Ectodermal cell (in vitro differentiated cells): Measurements from ENCODE around the gene PPP3CA.
"Not testable (repeated sequence)": the region's sequence is repeated elsewhere in the genome, so short reads cannot be mapped to it uniquely, and the experiment has no call there.

Experiments
- H3K27ac ChIP-seq: 2 replicates; pipeline ENCODE4 v1.7.0; 2013; ENCODE audit warnings: mild to moderate bottlenecking, low read depth, low read length; ENCODE audit not compliant: insufficient read depth, poor library complexity, severe bottlenecking
- H3K27me3 ChIP-seq: 2 replicates; pipeline ENCODE4 v1.7.0; 2013; ENCODE audit warnings: mild to moderate bottlenecking, low read length; ENCODE audit not compliant: insufficient read depth, control insufficient read depth, poor library complexity, severe bottlenecking
- H3K36me3 ChIP-seq: one replicate; pipeline ENCODE4 v1.7.0; 2013; ENCODE audit warnings: low read length; ENCODE audit not compliant: control insufficient read depth, insufficient read depth
- H3K4me1 ChIP-seq: one replicate; pipeline ENCODE4 v1.7.0; 2013; ENCODE audit warnings: low read length; ENCODE audit not compliant: control insufficient read depth, insufficient read depth
- H3K4me3 ChIP-seq: 2 replicates; pipeline ENCODE4 v1.7.0; 2013; ENCODE audit warnings: low read depth, low read length, control low read depth; ENCODE audit not compliant: insufficient read depth
- H3K9me3 ChIP-seq: 2 replicates; pipeline ENCODE4 v1.7.0; 2013; ENCODE audit warnings: mild to moderate bottlenecking, low read length, moderate library complexity; ENCODE audit not compliant: control insufficient read depth
- WGBS, 2 experiments: methylation state at CpG; one replicate each; pipeline ENCODE4 v1.1.7; 2013; ENCODE audit warnings: missing lambda C conversion rate in 2 of 2; 5-methylcytosine and 5-hydroxymethylcytosine counted together

Gene PPP3CA

DNA sequence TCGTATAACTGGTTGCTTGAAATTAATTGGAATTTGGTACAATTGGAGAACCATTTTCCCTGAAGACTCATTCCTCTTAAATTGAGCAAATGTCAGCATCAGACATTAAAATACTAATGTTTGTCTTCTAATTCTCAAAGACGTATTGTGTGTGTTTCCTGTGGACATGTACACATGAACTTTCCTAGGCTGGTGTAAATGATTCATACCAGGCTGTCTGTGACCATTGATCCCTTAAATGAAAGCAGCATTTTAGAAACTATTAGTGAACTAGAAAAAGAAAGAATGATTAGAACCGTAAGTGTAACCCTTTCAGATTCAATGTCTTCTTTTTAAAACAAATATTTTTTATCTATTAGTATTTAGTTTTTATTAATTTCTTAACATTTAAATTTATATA lies 332.9 kb downstream of the PPP3CA start:
- 89 to 100% methylated on average over 1 to 3 of the region's 3 CpGs for WGBS, 2 experiments

DNA sequence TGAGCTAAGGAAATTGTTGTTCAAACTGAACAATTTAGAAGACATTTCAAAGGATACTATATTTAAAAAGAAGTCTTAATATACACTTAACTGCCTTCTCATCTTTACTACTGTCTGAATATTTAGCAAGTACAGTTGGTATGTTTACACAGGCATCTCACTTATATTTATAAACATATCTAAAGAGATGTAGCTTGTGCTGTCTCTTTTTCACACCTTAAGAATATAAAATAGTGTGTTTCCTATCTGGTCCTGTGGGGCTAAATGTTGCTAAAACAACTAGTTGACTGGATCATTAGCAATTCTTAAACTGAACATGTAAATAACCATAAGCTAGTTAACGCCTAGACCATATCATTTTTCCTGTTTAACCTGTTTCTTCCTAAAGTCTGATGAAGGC lies 336.3 kb downstream of the PPP3CA start:
- WGBS, 2 experiments: 96 to 100% methylated on average over 1 of the region's 1 CpG
- no peaks in the 10 kb centered on the region for H3K36me3 ChIP-seq
- no peaks in the 10 kb centered on the region for H3K27me3 ChIP-seq
- no peak overlapping the region for H3K4me3 ChIP-seq
- no peaks in the 10 kb centered on the region for H3K9me3 ChIP-seq
- no peak overlapping the region for H3K27ac ChIP-seq
- H3K4me1 ChIP-seq: no peaks in the 10 kb centered on the region

More for the DNA sequence above, 332.9 kb downstream of the PPP3CA start:
- H3K9me3 ChIP-seq: no peaks in the 10 kb centered on the region
- no peak overlapping the region for H3K27ac ChIP-seq
- no peaks in the 10 kb centered on the region for H3K36me3 ChIP-seq
- H3K27me3 ChIP-seq: no peaks in the 10 kb centered on the region
- no peak overlapping the region for H3K4me3 ChIP-seq
- H3K4me1 ChIP-seq: no peaks in the 10 kb centered on the region

DNA sequence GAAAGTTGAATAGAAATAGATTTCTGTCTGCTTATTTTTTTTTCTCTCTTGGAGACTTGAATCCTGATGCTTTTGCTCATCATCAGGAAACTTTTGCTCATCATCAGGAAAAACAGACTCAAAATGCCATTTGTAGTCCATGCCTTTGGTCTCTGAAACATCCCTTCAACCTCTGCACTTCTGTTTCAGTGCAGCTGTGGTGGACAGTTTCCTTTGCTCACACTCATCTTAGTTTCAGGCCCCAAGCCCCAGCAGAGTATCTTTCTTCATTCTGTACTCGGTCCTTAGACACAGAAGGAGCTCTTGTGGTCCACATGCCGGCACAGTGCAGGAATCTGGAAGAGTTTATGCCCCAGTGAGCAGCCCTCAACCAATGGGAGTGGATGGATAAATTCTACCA lies 337.9 kb downstream of the PPP3CA start:
- no peaks in the 10 kb centered on the region for H3K36me3 ChIP-seq
- H3K4me1 ChIP-seq: no peaks in the 10 kb centered on the region
- 92 to 96% methylated on average over 2 of the region's 2 CpGs for WGBS, 2 experiments
- H3K27ac ChIP-seq: no peak overlapping the region
- H3K4me3 ChIP-seq: no peak overlapping the region
- H3K9me3 ChIP-seq: no peaks in the 10 kb centered on the region
- no peaks in the 10 kb centered on the region for H3K27me3 ChIP-seq

DNA sequence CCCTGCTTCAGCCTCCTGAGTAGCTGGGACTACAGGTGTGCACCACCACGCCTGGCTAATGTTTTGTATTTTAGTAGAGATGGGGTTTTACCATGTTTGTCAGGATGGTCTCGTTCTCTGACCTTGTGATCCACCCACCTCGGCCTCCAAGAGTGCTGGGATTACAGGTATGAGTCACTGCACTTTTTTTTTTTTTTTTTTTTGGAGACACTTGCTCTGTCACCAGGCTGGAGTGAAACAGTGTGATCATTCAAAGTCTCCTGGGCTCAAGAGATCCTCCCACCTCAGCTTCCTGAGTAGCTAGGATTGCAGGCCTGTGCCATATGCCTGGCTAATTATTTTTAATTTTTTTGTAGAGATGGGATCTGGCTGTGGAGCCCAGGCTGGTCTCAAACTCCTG lies 338.8 kb downstream of the PPP3CA start:
- Histone ChIP-seq H3K36me3 (no peaks in the 10 kb centered on the region), H3K27ac (no peak overlapping the region), H3K9me3 (no peaks in the 10 kb centered on the region), H3K4me1 (no peaks in the 10 kb centered on the region), H3K27me3 (no peaks in the 10 kb centered on the region), H3K4me3 (no peak overlapping the region)
- WGBS, 2 experiments: 96% methylated on average over 3 of the region's 3 CpGs

DNA sequence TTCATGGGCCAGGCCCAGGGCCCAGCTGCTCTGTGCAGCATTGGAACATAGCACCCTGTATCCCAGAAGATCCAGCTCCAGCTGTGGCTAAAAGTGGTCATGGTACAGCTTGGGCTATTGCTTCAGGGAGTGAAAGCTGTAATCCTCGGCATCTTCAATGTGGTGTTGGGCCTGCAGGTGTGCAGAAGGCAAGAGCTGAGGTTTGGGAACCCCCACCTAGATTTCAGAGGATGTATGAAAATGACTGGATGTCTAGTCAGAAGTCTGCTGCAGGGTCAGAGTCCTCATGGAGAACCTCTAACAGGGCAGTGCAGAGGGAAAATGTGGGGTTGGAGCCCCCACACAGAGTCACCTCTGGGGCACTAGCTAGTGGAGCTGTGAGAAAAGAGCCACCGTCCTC lies 341.7 kb downstream of the PPP3CA start:
- Histone ChIP-seq H3K27ac (no peak overlapping the region), H3K9me3 (no peaks in the 10 kb centered on the region), H3K4me3 (no peak overlapping the region), H3K4me1 (no peaks in the 10 kb centered on the region), H3K36me3 (no peaks in the 10 kb centered on the region), H3K27me3 (no peaks in the 10 kb centered on the region)
- 92 to 94% methylated on average over 2 of the region's 2 CpGs for WGBS, 2 experiments

DNA sequence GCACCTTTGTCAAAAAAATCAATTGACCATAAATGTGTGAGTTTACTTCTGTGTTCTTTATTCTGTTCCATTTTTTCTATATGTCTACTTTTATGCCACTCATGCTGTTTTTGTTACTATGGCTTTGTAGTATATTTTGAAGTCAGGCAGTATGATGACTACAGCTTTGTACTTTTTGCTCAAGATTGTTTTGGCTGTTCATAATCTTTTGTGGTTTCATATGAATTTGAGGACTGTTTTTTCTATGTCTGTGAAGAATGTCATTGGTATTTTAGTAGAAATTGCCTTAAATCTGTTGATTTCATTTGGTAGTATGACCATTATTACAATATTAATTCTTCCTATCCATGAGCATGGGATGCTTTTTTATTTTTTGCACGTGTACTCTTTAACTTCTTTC lies 346.8 kb downstream of the PPP3CA start:
- 100% methylated on average over 1 of the region's 1 CpG; no CpG with 5 or more reads in 1 of the 2 experiments for WGBS, 2 experiments
- H3K27ac ChIP-seq: no peak overlapping the region
- H3K27me3 ChIP-seq: no peaks in the 10 kb centered on the region
- no peak overlapping the region for H3K4me3 ChIP-seq
- H3K9me3 ChIP-seq: no peaks in the 10 kb centered on the region
- H3K36me3 ChIP-seq: no peaks in the 10 kb centered on the region
- H3K4me1 ChIP-seq: no peaks in the 10 kb centered on the region

DNA sequence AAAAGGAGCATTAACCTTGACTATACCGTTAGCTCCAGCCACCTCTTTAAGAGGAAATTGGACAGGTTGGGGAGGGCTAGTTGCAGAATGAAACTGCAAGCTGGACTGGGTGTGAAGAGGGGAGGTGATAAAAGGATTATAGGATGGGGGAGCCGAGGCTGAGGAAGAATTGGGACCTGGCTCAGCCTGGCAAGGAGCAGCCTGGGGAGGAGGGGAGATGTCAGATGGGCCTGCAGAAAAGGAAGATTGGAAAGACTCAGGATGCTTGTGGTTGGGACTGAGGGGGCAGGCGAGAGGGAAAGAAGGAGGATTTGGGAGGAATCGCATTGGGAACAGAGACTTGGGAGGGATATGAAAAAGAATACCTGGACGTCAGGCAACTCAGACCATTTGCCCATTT lies 351.7 kb downstream of the PPP3CA start:
- H3K9me3 ChIP-seq: no peaks in the 10 kb centered on the region
- H3K4me1 ChIP-seq: no peaks in the 10 kb centered on the region
- H3K36me3 ChIP-seq: no peaks in the 10 kb centered on the region
- H3K27me3 ChIP-seq: no peaks in the 10 kb centered on the region
- no peak overlapping the region for H3K4me3 ChIP-seq
- H3K27ac ChIP-seq: no peak overlapping the region
- WGBS, 2 experiments: 85 to 95% methylated on average over 5 of the region's 5 CpGs

DNA sequence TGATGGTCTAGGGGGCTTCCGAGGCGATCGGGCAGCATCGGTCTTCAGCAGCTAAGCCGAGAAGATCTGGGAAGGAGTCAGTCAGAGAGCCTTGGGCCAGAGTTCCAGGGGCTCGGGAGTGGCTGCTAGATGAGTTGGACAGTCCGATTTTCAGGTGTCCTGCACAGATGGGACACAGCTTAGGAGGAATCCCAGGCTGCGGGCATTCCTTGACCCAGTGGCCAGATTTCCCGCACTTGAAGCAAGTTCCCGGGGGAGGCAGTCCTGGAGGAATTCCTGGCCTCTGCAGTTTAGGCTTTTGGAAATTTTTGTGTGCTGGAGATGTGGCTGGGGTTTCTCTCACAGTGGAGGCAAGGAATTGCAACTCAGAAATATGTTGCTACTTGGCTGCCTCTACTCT lies 352.3 kb downstream of the PPP3CA start:
- 95% methylated on average over 10 of the region's 10 CpGs for WGBS, 2 experiments
- not testable (repeated sequence) for H3K36me3 ChIP-seq, H3K9me3 ChIP-seq, H3K4me1 ChIP-seq, H3K4me3 ChIP-seq, H3K27me3 ChIP-seq, H3K27ac ChIP-seq

DNA sequence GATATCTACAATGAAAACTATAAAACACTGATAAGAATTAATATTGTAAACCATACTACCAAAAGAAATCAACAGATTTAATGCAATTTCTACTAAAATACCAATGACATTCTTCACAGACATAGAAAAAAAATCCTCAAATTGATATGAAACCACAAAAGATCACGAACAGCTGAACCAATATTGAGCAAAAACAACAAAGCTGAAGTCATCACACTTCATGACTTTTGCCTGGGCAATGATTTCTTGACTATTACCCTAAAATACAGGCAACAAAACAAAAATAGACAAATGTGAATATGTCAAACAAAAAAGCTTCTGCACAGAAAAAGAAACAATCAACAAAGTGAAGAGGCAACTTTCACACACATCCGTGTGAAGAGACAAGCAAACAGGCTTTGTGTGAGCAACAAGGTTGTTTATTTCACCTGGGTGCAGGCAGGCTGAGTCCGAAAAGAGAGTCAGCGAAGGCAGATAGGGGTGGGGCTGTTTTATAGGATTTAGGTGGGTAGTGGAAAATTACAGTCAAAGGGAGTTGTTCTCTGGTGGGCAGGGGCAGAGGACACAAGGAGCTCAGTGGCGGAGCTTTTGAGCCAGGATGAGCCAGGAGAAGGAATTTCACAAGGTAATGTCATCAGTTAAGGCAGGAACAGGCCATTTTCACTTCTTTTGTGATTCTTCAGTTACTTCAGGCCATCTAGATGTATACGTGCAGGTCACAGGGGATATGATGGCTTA lies 355.8 kb downstream of the PPP3CA start:
- H3K4me3 ChIP-seq: not testable (repeated sequence)

DNA sequence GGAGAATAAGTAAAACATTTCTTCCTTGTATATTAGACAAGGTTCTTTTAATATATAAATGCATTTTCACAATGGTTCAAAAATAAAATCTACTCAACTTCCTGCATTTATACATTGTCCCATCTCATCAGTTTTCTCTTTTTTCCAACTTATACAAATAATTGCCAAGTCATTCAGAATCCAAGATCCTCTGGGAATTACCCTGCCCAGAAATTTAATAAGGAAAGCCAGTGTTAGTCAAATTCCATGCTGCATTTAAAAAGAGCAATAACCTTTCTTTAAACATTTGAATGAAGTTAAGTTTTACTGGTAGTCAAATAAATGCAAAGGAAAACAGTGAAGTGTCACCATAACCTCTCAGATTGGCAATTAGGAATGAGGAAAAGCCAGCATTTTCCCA lies 357.9 kb downstream of the PPP3CA start:
- Histone ChIP-seq H3K4me3 (no peak overlapping the region), H3K36me3 (no peaks in the 10 kb centered on the region), H3K27me3 (no peaks in the 10 kb centered on the region), H3K4me1 (peaks cover 14% of the 10 kb centered on the region), H3K27ac (no peak overlapping the region), H3K9me3 (no peaks in the 10 kb centered on the region)

More for the DNA sequence above, 355.8 kb downstream of the PPP3CA start:
- WGBS, 2 experiments: 85% methylated on average over 5 of the region's 6 CpGs
- not testable (repeated sequence) for H3K9me3 ChIP-seq, H3K27me3 ChIP-seq, H3K4me1 ChIP-seq, H3K27ac ChIP-seq, H3K36me3 ChIP-seq

DNA sequence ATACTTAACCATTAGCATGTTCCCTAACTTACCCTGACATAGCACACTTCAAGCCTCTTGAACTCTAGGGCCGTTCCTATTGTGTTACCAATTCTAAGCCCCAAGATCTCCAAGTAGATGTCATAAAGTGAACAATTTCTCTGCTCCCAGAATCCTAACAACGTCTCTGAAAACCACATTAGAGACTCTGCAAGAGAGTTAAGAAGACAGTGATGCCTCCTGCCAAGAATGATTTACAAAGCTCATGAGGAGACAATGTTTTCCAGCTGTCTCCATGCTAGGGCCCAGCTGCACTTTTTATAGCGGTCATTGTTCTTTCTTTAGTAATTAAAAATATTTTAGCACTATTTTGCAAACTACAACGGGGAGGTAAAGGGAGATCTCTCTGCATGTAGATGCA lies 358.4 kb downstream of the PPP3CA start:
- Histone ChIP-seq H3K4me3 (no peak overlapping the region), H3K4me1 (peaks cover 14% of the 10 kb centered on the region), H3K27me3 (no peaks in the 10 kb centered on the region), H3K9me3 (no peaks in the 10 kb centered on the region), H3K27ac (no peak overlapping the region), H3K36me3 (no peaks in the 10 kb centered on the region)
- WGBS, 2 experiments: 61 to 75% methylated on average over 2 to 3 of the region's 4 CpGs
